CD14-positive monocyte (primary cell): ENCODE measurements around the gene ESPN. TPM values are rescaled to one million over a fixed set of nuclear protein-coding genes. Genes with fewer than 3 reads are reported as not detected.
"Not testable (repeated sequence)": the region's sequence is repeated elsewhere in the genome, so short reads cannot be mapped to it uniquely, and the experiment has no call there.

ENCODE experiments used
- DNase-seq, 3 donors: peaks; one replicate each; pipeline ENCODE4 v3.0.0-alpha.2; 2011 to 2022
- H2AFZ ChIP-seq: 2 replicates; pipeline ENCODE4 v1.6.0; 2012; ENCODE audit warnings: mild to moderate bottlenecking, low read depth, low read length, inconsistent platforms; ENCODE audit not compliant: insufficient read depth, poor library complexity, severe bottlenecking
- H3K27ac ChIP-seq, 2 donors: 1 replicate in 1 of 2; 2 replicates in 1 of 2; pipeline ENCODE4 v1.5.1; 2012 to 2013; ENCODE audit warnings: low read length in 2 of 2, control low read depth in 1 of 2, inconsistent platforms in 1 of 2, low read depth in 1 of 2, mild to moderate bottlenecking in 1 of 2
- H3K27me3 ChIP-seq, 2 donors: one replicate each; pipeline versions ENCODE4 v1.6.0 to v1.6.1; 2011 to 2013; ENCODE audit warnings: low read length in 2 of 2; ENCODE audit not compliant: control insufficient read depth in 2 of 2, insufficient read depth in 2 of 2
- H3K36me3 ChIP-seq, 2 donors: replicated peaks in 1 of 2; 1 replicate in 1 of 2; 2 replicates in 1 of 2; pipeline versions ENCODE4 v1.5.1 to v1.6.1; 2012 to 2013; ENCODE audit warnings: low read length in 2 of 2, control low read depth in 1 of 2, inconsistent platforms in 1 of 2, mild to moderate bottlenecking in 1 of 2; ENCODE audit not compliant: insufficient read depth in 2 of 2, control insufficient read depth in 1 of 2
- H3K4me1 ChIP-seq, 2 donors: 1 replicate in 1 of 2; 2 replicates in 1 of 2; pipeline versions ENCODE4 v1.5.1 to v1.6.1; 2012 to 2013; ENCODE audit warnings: low read length in 2 of 2, control low read depth in 1 of 2, inconsistent platforms in 1 of 2, mild to moderate bottlenecking in 1 of 2, moderate library complexity in 1 of 2; ENCODE audit not compliant: insufficient read depth in 2 of 2, control insufficient read depth in 1 of 2
- H3K4me2 ChIP-seq: replicated peaks from 2 replicates; pipeline ENCODE3; 2012; ENCODE audit warnings: low read length, moderate library complexity, mild to moderate bottlenecking; ENCODE audit not compliant: poor library complexity, severe bottlenecking; ENCODE audit errors: extremely low read depth
- H3K4me3 ChIP-seq, 3 experiments: fragments of 200-600 bp in 1 of 3; sonication (generic) in 1 of 3; replicated peaks in 1 of 3; 1 replicate in 2 of 3; 2 replicates in 1 of 3; pipeline ENCODE4 v1.5.1; 2011 to 2013; ENCODE audit warnings: low read length in 3 of 3, mild to moderate bottlenecking in 3 of 3, control low read depth in 2 of 3, low read depth in 2 of 3, inconsistent platforms in 1 of 3, moderate library complexity in 1 of 3
- H3K79me2 ChIP-seq: 2 replicates; pipeline ENCODE4 v1.6.0; 2012; ENCODE audit warnings: mild to moderate bottlenecking, control low read depth, inconsistent platforms, low read length, moderate library complexity; ENCODE audit not compliant: insufficient read depth
- H3K9ac ChIP-seq: 2 replicates; pipeline ENCODE4 v1.6.0; 2017; ENCODE audit warnings: low read length, mild to moderate bottlenecking; ENCODE audit not compliant: insufficient read depth, poor library complexity, severe bottlenecking
- H3K9me3 ChIP-seq, 2 donors: replicated peaks in 1 of 2; 1 replicate in 1 of 2; 2 replicates in 1 of 2; pipeline versions ENCODE4 v1.5.1 to v1.6.1; 2012 to 2013; ENCODE audit warnings: low read length in 2 of 2, control low read depth in 1 of 2; ENCODE audit not compliant: control insufficient read depth in 1 of 2, insufficient read depth in 1 of 2
- H4K20me1 ChIP-seq: 2 replicates; pipeline ENCODE4 v1.6.0; 2012; ENCODE audit warnings: mild to moderate bottlenecking, low read length, control low read depth, moderate library complexity; ENCODE audit not compliant: insufficient read depth
- H3K27ac Mint-ChIP-seq, 7 donors: one replicate each; pipeline ENCODE4 v1.8.0; 2020; ENCODE audit warnings: mild to moderate bottlenecking in 7 of 7, mixed read lengths in 7 of 7, moderate library complexity in 6 of 7, inconsistent platforms in 2 of 7
- H3K27me3 Mint-ChIP-seq, 3 donors: one replicate each; pipeline ENCODE4 v1.8.0; 2021 to 2022; ENCODE audit warnings: low read depth in 3 of 3, mild to moderate bottlenecking in 3 of 3, mixed read lengths in 3 of 3, moderate library complexity in 3 of 3, inconsistent platforms in 1 of 3
- H3K36me3 Mint-ChIP-seq, 2 donors: one replicate each; pipeline ENCODE4 v1.8.0; 2020; ENCODE audit warnings: mixed read lengths in 2 of 2, inconsistent platforms in 1 of 2, mild to moderate bottlenecking in 1 of 2
- H3K4me1 Mint-ChIP-seq: one replicate; pipeline ENCODE4 v1.8.0; 2020; ENCODE audit warnings: mild to moderate bottlenecking, mixed read lengths
- H3K4me3 Mint-ChIP-seq, 2 donors: one replicate each; pipeline ENCODE4 v1.8.0; 2020; ENCODE audit warnings: mild to moderate bottlenecking in 2 of 2, mixed read lengths in 2 of 2, moderate library complexity in 1 of 2
- H3K9me3 Mint-ChIP-seq, 7 donors: one replicate each; pipeline ENCODE4 v1.8.0; 2020 to 2022; ENCODE audit warnings: mixed read lengths in 7 of 7, mild to moderate bottlenecking in 6 of 7, moderate library complexity in 6 of 7, inconsistent platforms in 2 of 7
- CTCF ChIP-seq: fragments of 200-600 bp; IDR thresholded peaks from one replicate; pipeline ENCODE4 v1.8.0; 2022; ENCODE audit warnings: antibody characterized with exemption, mild to moderate bottlenecking
- WGBS: methylation state at CpG from one replicate; pipeline ENCODE4 v1.1.5; 2013; ENCODE audit warnings: missing lambda C conversion rate; ENCODE audit not compliant: insufficient coverage; 5-methylcytosine and 5-hydroxymethylcytosine counted together
- intact Hi-C, 2 donors: fragments of 100-400 bp; cut with micrococcal nuclease; formaldehyde crosslinking; loops; one replicate each; pipeline versions ENCODE4 v1.15.0 to v1.15.1; 2023
- polyA plus RNA-seq, 3 donors: library from polyadenylated mRNA; depleted of rRNA in 1 of 3; unstranded in 2 of 3; stranded (reverse) in 1 of 3; fragments of 300-500 nt in 2 of 3; fragments of >200 nt in 1 of 3; fragmentation: Illumina TruSeq in 2 of 3; gene quantifications; 1 replicate in 2 of 3; 2 replicates in 1 of 3; pipeline ENCODE4 v1.2.3, GENCODE V29; 2012 to 2021

The ESPN gene
- polyA plus RNA-seq, 3 donors = not detected

- H3K27ac ChIP-seq = no peak within 1 kb of the TSS
- intact Hi-C loops = no loop called here
- H3K4me3 Mint-ChIP-seq = peak within 1 kb of the TSS in 1 of 2 donors; percentile 41
- no peak within 1 kb of the TSS for H3K9ac ChIP-seq
- 71% methylated on average over 3 of the region's 6 CpGs for WGBS
- H3K4me1 ChIP-seq = peaks cover 9 to 10% of the 10 kb centered on the region in 2 donors
- H3K9me3 ChIP-seq = peaks cover 0 to 4% of the 10 kb centered on the region in 2 donors
- peaks cover 5% of the 10 kb centered on the region for H3K4me1 Mint-ChIP-seq
- H3K36me3 Mint-ChIP-seq = no peaks in the 10 kb centered on the region
- no peaks in the 10 kb centered on the region for H4K20me1 ChIP-seq
- H3K27me3 ChIP-seq = peaks cover 8 to 51% of the 10 kb centered on the region in 2 donors
- H3K27ac Mint-ChIP-seq = no peak within 1 kb of the TSS
- H3K4me3 ChIP-seq = peak within 1 kb of the TSS in 1 of 3 experiments; percentile 28
- no peak for DNase-seq
- no peaks in the 10 kb centered on the region for H3K36me3 ChIP-seq
- H3K4me2 ChIP-seq = peak within 1 kb of the TSS; percentile 48
- TF ChIP-seq CTCF = no peak
- H3K27me3 Mint-ChIP-seq = peaks cover 51 to 78% (median 60%) of the 10 kb centered on the region in 3 donors
- H3K79me2 ChIP-seq = no peaks in the 10 kb centered on the region
- peaks cover 0 to 3% (median 0%) of the 10 kb centered on the region in 7 donors for H3K9me3 Mint-ChIP-seq
- H2AFZ ChIP-seq = peak within 1 kb of the TSS; percentile 29
Observed at GRCh38 chr1:6491480-6491962, 66.9 kb downstream of the ESPN start, which contains the start of gene PLEKHG5. PLEKHG5 (minus strand) TSS chr1:6491667; CDS start chr1:6477571, 14,096 bp downstream.

GRCh38 chr1:6491966-6492365, 67.4 kb downstream of the ESPN start:
- WGBS = 85% methylated on average over 10 of the region's 10 CpGs
- H3K4me1 Mint-ChIP-seq = peaks cover 3% of the 10 kb centered on the region
- Histone ChIP-seq H4K20me1 (no peaks in the 10 kb centered on the region), H3K36me3 (no peaks in the 10 kb centered on the region), H3K4me2 (no peak overlapping the region), H3K27ac (no peak overlapping the region), H3K4me3 (no peak overlapping the region), H2AFZ (no peak overlapping the region), H3K9ac (no peak overlapping the region), H3K9me3 (peaks cover 0 to 4% of the 10 kb centered on the region in 2 donors), H3K27me3 (peaks cover 10 to 52% of the 10 kb centered on the region in 2 donors), H3K4me1 (peaks cover 9 to 10% of the 10 kb centered on the region in 2 donors), H3K79me2 (no peaks in the 10 kb centered on the region)
- peaks cover 0 to 3% (median 0%) of the 10 kb centered on the region in 7 donors for H3K9me3 Mint-ChIP-seq
- DNase-seq = no peak
- H3K27me3 Mint-ChIP-seq = peaks cover 51 to 78% (median 61%) of the 10 kb centered on the region in 3 donors
- no peak overlapping the region for H3K27ac Mint-ChIP-seq
- no peak for TF ChIP-seq CTCF
- no peaks in the 10 kb centered on the region for H3K36me3 Mint-ChIP-seq
- intact Hi-C loops = no loop called here
- no peak overlapping the region for H3K4me3 Mint-ChIP-seq

GRCh38 chr1:6493834-6494223, 69.3 kb downstream of the ESPN start:
- H3K4me2 ChIP-seq, H3K27ac ChIP-seq, H3K4me1 Mint-ChIP-seq, H3K36me3 Mint-ChIP-seq, H3K27ac Mint-ChIP-seq, H3K4me3 ChIP-seq, H2AFZ ChIP-seq, H3K9ac ChIP-seq, intact Hi-C loops, H3K9me3 ChIP-seq, DNase-seq, H4K20me1 ChIP-seq, H3K79me2 ChIP-seq, H3K4me3 Mint-ChIP-seq, H3K9me3 Mint-ChIP-seq, H3K36me3 ChIP-seq: not testable (repeated sequence)
- Histone ChIP-seq H3K4me1 (peaks cover 9 to 10% of the 10 kb centered on the region in 2 donors), H3K27me3 (peaks cover 10 to 68% of the 10 kb centered on the region in 2 donors)
- peaks cover 61 to 82% (median 73%) of the 10 kb centered on the region in 3 donors for H3K27me3 Mint-ChIP-seq
- 86% methylated on average over 2 of the region's 4 CpGs for WGBS
